ENCODE results near the gene CTRB2. TPM values are rescaled to one million over a fixed set of nuclear protein-coding genes. Genes with fewer than 3 reads are reported as not detected.

Gene CTRB2
- total RNA-seq, 1 donor, result not detected

- no peak overlapping the region for H3K4me3 ChIP-seq (ENCODE audit: low read depth, low read length)
- DNase-seq (ENCODE audit: low read depth), result no peak
- TF ChIP-seq CTCF (IDR thresholded peaks at IDR 0.05; ENCODE audit: insufficient read depth, low read length), result no peak
Observed at GRCh38 chr16:75193730-75194444, 13.1 kb downstream of the CTRB2 start.

DNA sequence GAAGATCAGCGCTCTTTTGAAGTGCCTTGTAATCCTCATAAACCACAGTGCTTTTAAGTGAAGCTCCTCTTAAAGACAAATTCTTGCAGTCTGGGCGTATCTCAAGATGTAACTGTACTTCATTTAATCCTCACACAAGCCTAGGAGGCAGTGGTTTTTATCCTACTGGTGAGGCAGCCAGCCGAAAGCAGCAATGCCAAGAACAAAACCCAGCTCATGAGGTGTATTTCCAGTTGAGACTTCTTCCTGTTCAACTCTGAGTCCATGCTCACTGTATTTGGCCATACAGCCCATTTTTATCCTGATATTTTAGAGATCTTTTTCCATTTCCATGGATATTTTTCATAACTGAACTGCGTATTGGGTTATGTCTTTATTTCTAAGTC is 13.7 kb downstream of the CTRB2 start:
- TF ChIP-seq CTCF (IDR thresholded peaks at IDR 0.05; ENCODE audit: insufficient read depth, low read length), result no peak
- H3K4me3 ChIP-seq (ENCODE audit: low read depth, low read length), result no peak overlapping the region
- peak; percentile 8 for DNase-seq (ENCODE audit: low read depth)

- no peak for TF ChIP-seq CTCF (IDR thresholded peaks at IDR 0.05; ENCODE audit: insufficient read depth, low read length)
Observed at GRCh38 chr16:75192606-75193264, 14.2 kb downstream of the CTRB2 start.

GRCh38 chr16:75189638-75190245 is 17.2 kb downstream of the CTRB2 start:
- H3K4me3 ChIP-seq (ENCODE audit: low read depth, low read length), result no peak overlapping the region
- no peak for DNase-seq (ENCODE audit: low read depth)
- no peak for TF ChIP-seq CTCF (IDR thresholded peaks at IDR 0.05; ENCODE audit: insufficient read depth, low read length)

More at GRCh38 chr16:75192606-75193264, 14.2 kb downstream of the CTRB2 start:
- no peak overlapping the region for H3K4me3 ChIP-seq (ENCODE audit: low read depth, low read length)
- no peak for DNase-seq (ENCODE audit: low read depth)

- TF ChIP-seq CTCF (IDR thresholded peaks at IDR 0.05; ENCODE audit: insufficient read depth, low read length), result no peak
- H3K4me3 ChIP-seq (ENCODE audit: low read depth, low read length), result no peak overlapping the region
- no peak for DNase-seq (ENCODE audit: low read depth)
Observed at GRCh38 chr16:75188832-75189477, 18.0 kb downstream of the CTRB2 start.

GRCh38 chr16:75181630-75182029 is 25.3 kb downstream of the CTRB2 start:
- H3K4me3 ChIP-seq (ENCODE audit: low read depth, low read length), result no peak overlapping the region
- no peak for DNase-seq (ENCODE audit: low read depth)
- TF ChIP-seq CTCF (IDR thresholded peaks at IDR 0.05; ENCODE audit: insufficient read depth, low read length), result no peak

Measured in fibroblast of the aortic adventitia (primary cell).